GM19468 (cell line): ENCODE results near the gene GOLGA6A.
"Not testable (repeated sequence)": the region's sequence is repeated elsewhere in the genome, so short reads cannot be mapped to it uniquely, and the experiment has no call there.

Experiments
- ATAC-seq: cut with Tn5 transposase; IDR thresholded peaks from one replicate; pipeline ENCODE4 v1.9.1; 2021; ENCODE audit warnings: mild to moderate bottlenecking, moderate library complexity, moderate number of reproducible peaks; ENCODE audit not compliant: unreplicated experiment; ENCODE audit errors: extremely low read depth

GOLGA6A gene

DNA sequence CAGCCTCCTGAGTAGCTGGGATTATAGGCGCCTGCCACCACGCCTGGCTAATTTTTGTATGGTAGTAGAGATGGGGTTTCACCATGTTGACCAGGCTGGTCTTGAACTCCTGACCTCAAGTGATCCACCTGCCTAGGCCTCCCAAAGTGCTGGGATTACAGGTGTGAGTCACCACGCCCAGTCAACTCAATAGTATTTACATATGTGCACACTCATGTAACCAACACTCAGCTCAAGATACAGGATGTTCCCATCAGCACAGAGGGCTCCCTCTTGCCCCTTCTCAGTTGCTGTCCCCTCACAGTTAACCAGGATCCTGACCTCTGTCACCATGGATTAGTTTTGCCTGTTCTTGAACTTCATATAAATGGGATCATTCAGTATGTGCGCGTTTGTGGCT, 26.0 kb downstream of the GOLGA6A start:
- ATAC-seq: not testable (repeated sequence)

DNA sequence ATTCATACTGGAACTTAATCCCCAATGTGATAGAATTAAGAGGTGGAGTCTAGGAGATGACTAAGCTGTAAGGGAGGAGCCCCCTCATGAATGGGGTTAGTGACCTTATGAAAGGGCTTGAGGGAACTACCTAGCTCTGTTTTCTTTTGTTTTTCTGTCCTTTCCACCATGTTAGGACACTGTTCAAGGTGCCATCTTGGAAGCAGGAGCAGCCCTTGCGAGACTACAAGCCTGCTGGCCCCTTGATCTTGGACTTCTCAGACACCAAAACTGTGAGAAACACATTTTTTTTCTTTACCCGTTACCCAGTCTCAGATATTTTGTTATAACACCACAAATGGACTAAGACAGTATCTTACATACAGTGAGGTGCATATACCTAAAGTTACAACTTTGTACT, 26.5 kb downstream of the GOLGA6A start:
- no peak for ATAC-seq

DNA sequence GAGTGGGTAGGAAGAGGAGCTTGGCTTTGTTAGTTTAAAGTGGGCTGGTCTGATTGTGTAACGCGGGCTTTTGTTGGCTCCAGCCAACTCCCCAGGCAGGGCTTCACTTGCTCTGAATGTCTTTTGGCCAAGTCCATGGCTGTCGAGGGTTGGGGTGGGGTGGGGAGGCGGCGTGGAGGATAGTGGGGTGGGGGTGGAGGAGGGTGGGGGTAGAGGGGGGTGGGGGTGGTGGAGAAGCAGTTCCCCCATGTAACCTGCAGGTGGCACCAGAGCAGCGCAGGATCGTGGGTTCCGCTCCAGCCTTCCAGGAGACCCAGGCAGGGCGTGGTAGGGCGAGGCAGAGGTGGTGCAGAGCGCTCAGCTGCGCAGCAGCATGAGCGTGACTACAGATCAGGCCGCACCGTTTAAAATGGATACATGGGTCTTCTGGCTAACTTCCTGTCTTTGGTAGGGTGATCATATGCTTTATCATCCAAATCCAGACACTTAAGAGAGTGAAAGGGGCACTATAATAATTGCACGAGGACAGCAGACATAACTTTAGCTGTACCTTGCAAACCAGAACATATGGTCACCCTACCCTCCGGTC, 28.3 kb downstream of the GOLGA6A start:
- ATAC-seq: no peak

DNA sequence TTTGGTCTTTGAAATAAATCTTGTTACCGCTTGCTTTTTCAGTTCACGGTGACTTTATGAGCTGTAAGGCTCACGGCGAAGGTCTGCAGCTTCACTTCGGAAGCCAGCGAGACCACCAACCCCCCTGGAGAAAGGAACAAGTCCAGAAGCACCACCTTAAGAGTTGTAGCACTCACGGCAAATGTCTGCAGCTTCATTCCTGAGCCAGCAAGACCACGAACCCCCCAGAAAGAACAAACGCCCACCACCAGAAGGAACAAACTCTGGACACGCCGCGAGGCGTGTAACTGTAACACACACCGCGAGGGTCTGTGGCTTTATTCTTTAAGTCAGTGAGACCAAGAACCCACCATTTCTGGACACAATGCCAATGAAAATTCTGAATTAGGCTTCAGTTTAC, 28.8 kb downstream of the GOLGA6A start:
- no peak for ATAC-seq

- not testable (repeated sequence) for ATAC-seq
These were observed 29.8 kb downstream of the GOLGA6A start for GRCh38 chr15:74052271-74053260.

- ATAC-seq: no peak
These were observed 31.7 kb downstream of the GOLGA6A start for GRCh38 chr15:74050556-74051234.

DNA sequence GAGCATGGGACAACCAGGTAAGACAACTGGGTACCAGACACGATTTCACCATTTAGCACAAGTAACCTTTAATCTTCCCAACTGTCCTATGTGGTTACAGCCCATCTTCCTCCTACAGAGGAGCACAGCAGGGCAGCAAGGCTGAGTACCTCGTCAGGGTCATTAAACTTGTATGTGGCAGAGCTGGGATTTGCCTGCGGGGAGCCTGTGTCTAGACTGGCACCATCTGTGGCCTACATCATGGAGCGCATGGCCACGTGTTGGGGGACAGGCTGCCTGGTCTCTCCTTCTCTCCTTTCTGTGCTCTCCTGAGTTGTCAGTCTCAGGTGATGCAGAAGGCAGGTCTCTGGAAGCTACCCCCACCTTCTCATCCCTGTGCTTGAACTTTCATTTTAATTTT, 32.2 kb downstream of the GOLGA6A start:
- no peak for ATAC-seq

DNA sequence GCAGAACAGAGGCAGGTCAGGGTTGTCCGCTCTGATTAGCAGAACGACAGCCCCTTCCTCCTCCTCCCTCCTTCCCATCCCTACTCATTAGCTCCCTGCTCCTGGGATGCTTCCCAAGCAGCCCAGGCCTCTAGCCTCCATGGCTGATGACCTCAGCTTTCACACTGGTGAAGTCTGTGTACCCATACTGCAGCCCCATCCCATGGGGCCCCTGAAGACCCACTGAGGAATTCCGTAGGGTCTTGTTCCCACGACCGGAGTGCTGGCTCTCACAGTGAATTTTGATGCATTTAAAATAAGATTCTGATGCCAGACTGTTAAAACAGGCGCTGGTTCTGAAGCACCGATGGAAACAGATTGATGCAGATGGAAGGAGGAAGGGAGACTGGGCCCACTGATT, 36.1 kb downstream of the GOLGA6A start:
- ATAC-seq: no peak

GRCh38 chr15:74045636-74046274, 36.6 kb downstream of the GOLGA6A start:
- ATAC-seq: no peak

DNA sequence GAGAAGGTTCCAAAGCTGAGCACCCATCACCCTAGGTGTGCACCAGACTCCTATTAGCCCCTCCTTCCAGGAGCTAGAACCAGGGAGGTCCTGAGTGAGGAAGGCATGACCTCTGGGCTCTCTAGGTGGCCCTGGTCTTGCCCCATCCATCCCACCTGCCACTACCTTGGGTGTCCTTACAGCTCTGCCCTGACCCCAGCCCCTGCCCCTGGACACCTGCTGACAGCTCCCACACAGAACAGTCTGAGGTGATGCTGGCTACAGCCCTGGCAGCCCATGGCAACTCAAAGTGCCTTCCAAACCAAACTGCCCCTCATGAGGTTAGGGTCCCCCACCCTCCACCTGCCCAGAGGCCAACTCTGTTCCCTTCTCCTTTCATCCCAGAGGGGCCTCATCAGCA, 37.2 kb downstream of the GOLGA6A start:
- no peak for ATAC-seq

GRCh38 chr15:74044267-74045110, 37.9 kb downstream of the GOLGA6A start:
- ATAC-seq: no peak

DNA sequence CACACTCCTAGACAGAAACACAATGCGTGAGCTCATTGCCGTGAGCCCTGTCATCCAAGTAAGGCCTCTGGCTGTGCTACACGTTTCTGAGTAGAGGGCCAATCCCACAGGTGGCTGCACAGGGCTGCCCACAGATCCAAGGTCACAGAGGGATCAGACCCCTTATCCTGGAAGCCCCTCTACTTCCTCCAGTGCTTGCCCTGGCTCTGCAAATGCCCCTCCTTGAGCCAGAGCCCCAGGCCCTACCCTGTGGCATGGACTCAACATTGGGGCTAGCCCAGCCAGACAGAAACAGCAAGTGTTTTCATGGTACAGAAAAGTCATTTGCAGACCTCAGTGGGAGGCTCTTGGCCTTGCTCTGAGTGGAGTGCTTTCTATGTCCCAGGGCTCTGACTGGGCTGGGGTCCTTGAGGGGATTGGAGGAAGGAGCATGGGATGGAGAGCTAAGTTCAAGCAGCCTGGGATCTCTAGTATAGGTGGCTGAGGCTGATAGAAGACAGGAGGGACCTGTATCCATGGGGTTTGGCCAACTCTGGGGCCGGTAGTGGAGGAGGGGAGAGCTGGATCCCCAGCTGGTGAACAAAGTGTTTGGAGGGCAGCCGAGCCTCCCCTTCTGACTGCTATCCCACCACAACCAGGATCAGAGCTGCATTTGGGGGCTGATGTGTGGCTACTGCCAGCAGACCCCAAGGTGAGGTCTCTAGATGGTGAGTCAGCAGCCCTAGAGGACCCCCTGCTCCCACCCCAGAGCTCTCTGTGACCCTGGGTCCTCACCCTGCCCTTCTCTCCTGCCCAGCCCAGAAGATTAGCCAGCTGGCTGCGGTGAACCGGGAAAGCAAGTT, 38.7 kb downstream of the GOLGA6A start:
- no peak for ATAC-seq

DNA sequence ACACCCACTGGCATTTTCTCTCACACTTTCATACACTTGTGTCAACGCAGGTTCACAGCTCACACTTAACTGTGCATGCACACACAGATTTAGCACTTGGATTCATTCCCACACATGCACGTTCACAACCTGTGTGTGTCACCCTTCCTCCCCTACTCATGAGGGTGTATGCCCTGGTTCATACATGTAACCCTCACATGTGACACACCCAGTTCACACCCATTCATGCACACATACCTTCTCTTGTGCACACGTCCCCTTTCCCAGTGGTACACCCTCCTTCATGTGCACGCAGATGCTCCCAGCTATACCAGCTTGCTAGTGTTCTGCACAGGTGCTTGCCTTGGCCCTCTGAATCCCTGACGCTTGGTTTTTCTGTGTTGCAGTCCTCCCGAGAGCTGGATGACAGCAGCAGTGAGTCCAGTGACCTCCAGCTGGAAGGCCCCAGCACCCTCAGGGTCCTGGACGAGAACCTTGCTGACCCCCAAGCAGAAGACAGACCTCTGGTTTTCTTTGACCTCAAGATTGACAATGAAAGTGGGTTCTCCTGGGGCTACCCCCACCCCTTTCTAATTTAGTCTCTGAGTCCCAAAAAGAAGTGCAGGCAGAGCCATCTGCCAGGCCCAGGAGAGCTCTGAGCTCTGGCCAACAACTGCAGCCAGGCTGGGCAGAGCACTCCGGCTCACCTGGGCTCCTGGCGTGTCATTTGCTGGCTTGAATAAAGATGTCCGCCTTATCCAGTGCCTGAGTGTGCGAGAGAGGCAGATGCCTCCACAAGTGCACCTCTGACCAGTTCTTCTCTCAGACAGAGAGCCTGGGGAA, 39.5 kb downstream of the GOLGA6A start:
- ATAC-seq: no peak

- ATAC-seq: no peak
These were observed 40.4 kb downstream of the GOLGA6A start for GRCh38 chr15:74041777-74042435.

DNA sequence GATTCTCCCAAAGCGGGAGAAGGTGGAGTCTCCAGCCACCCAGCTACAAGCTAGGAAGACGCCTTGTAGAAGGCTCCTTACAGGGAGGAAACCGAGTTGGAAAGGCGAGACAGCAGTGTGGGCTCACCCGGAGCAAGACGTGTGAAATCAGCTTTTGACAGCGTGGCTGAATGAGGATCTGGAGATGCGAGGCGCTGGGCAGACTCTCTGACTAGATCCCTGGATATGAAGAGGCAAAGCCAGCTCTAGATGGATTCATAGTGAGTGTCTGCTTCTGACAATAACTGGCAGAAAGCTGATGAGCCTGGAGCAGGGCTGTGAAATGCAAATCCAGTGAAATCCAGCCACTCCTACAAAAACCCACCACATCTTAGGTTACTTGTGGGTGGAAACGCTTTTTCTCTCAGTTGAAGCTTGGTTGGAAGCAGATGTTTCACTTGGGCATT, 41.0 kb downstream of the GOLGA6A start:
- ATAC-seq: no peak

GRCh38 chr15:74040109-74040850, 42.1 kb downstream of the GOLGA6A start:
- ATAC-seq: no peak

DNA sequence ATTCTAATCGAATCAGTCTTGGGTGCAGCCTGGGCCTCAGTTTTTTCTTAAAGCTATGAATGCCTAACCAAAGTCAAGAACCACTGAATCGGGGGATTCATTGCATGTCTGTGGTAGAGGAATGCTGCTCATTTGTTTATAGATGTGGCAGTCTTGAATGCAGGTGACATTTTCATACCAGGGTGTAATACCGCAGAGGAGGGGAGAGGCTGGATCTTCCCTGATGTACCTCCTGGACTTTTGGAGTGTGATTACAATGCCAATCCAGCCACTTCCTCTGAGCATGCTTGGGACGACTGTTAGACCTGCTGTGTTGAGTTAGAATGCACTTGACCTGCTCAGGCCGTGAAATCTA, 42.7 kb downstream of the GOLGA6A start:
- ATAC-seq: no peak
